WTC11 (cell line): ENCODE results near the gene KAZN. TPM values are rescaled to one million over a fixed set of nuclear protein-coding genes. Genes with fewer than 3 reads are reported as not detected.

Experiments used
- ATAC-seq: fragments of 200-7000 bp; cut with Tn5 transposase; 2 replicates; pipeline ENCODE4 v1.10.0; 2021; ENCODE audit warnings: mild to moderate bottlenecking, moderate library complexity
- CTCF ChIA-PET: fragments of 300-600 bp; sonication (Branson Sonifier 250); formaldehyde crosslinking; loops from one replicate; lab custom pipeline; 2021; ENCODE audit warnings: antibody characterized with exemption; lab: Charles Lee
- POLR2A ChIA-PET: fragments of 350-600 bp; sonication (Branson Sonifier 250); formaldehyde crosslinking; loops from one replicate; lab custom pipeline; 2021; ENCODE audit warnings: antibody characterized with exemption; lab: Charles Lee
- DNase-seq: peaks from one replicate; pipeline ENCODE4 v3.0.0; 2021; ENCODE audit warnings: low spot score
- H3K27ac Mint-ChIP-seq: 2 replicates; pipeline ENCODE4 v1.8.0; 2021; ENCODE audit warnings: mixed read lengths
- H3K27me3 Mint-ChIP-seq: 2 replicates; pipeline ENCODE4 v1.8.0; 2021; ENCODE audit warnings: low read depth, mild to moderate bottlenecking, moderate library complexity, mixed read lengths
- H3K36me3 Mint-ChIP-seq: 2 replicates; pipeline ENCODE4 v1.8.0; 2021; ENCODE audit warnings: mixed read lengths
- H3K4me1 Mint-ChIP-seq: 2 replicates; pipeline ENCODE4 v1.8.0; 2022; ENCODE audit warnings: mixed read lengths
- H3K4me3 Mint-ChIP-seq: 2 replicates; pipeline ENCODE4 v1.8.0; 2021; ENCODE audit warnings: mild to moderate bottlenecking, moderate library complexity, mixed read lengths
- H3K9me3 Mint-ChIP-seq: 2 replicates; pipeline ENCODE4 v1.8.0; 2021; ENCODE audit warnings: mixed read lengths
- CREB1 ChIP-seq: sonication (generic); formaldehyde crosslinking; IDR thresholded peaks from 2 replicates; pipeline ENCODE4 v1.8.0; 2023; ENCODE audit warnings: mild to moderate bottlenecking, missing genetic modification reagents
- EMX1 ChIP-seq: fragments of 250-450 bp; sonication (Bioruptor Pico); IDR thresholded peaks from 2 replicates; pipeline ENCODE4 v1.8.0; 2021; ENCODE audit warnings: mild to moderate bottlenecking
- FOXP1 ChIP-seq: sonication (generic); formaldehyde crosslinking; IDR thresholded peaks from 2 replicates; pipeline ENCODE4 v1.8.0; 2022; ENCODE audit warnings: missing genetic modification reagents, mild to moderate bottlenecking, moderate library complexity, borderline replicate concordance
- MAX ChIP-seq: sonication (generic); formaldehyde crosslinking; IDR thresholded peaks from 2 replicates; pipeline ENCODE4 v1.8.0; 2022; ENCODE audit warnings: mild to moderate bottlenecking, missing genetic modification reagents
- MXD4 ChIP-seq: fragments of 250-450 bp; sonication (Bioruptor Pico); IDR thresholded peaks from 2 replicates; pipeline ENCODE4 v1.8.0; 2021; ENCODE audit warnings: mild to moderate bottlenecking, moderate library complexity, borderline replicate concordance
- ZNF232 ChIP-seq: sonication (generic); formaldehyde crosslinking; IDR thresholded peaks from 2 replicates; pipeline ENCODE4 v1.8.0; 2022; ENCODE audit warnings: mild to moderate bottlenecking, missing genetic modification reagents
- ZNF263 ChIP-seq: sonication (generic); formaldehyde crosslinking; IDR thresholded peaks from 2 replicates; pipeline ENCODE4 v1.8.1; 2022; ENCODE audit warnings: low read depth, mild to moderate bottlenecking, moderate library complexity, missing genetic modification reagents
- ZNF281 ChIP-seq: sonication (generic); formaldehyde crosslinking; IDR thresholded peaks from 2 replicates; pipeline ENCODE4 v1.8.0; 2023; ENCODE audit warnings: mild to moderate bottlenecking, missing genetic modification reagents
- ZNF317 ChIP-seq: sonication (generic); formaldehyde crosslinking; IDR thresholded peaks from 2 replicates; pipeline ENCODE4 v1.8.1; 2023; ENCODE audit warnings: low read depth, mild to moderate bottlenecking, moderate library complexity, missing genetic modification reagents, borderline replicate concordance
- ZNF396 ChIP-seq: fragments of 250-450 bp; sonication (Bioruptor Pico); IDR thresholded peaks from 2 replicates; pipeline ENCODE4 v1.8.0; 2021; ENCODE audit warnings: mild to moderate bottlenecking, moderate library complexity, borderline replicate concordance
- ZNF423 ChIP-seq: fragments of 250-450 bp; sonication (Bioruptor Pico); IDR thresholded peaks from 2 replicates; pipeline ENCODE4 v2.1.2; 2022; ENCODE audit warnings: mild to moderate bottlenecking, moderate library complexity
- total RNA-seq: library from RNA; stranded (reverse); gene quantifications from 3 replicates; pipeline ENCODE4 v1.2.3, GENCODE V29; 2021
- TF ChIP-seq, protein P1 (sequence below): sonication (generic); formaldehyde crosslinking; IDR thresholded peaks from 2 replicates; pipeline ENCODE4 v1.8.0; 2023; ENCODE audit warnings: missing genetic modification reagents
- TF ChIP-seq, protein P2 (sequence below): fragments of 250-450 bp; sonication (Bioruptor Pico); IDR thresholded peaks from 2 replicates; pipeline ENCODE4 v1.9.0; 2021; ENCODE audit warnings: mild to moderate bottlenecking
- TF ChIP-seq, protein P3 (sequence below): fragments of 250-450 bp; sonication (Bioruptor Pico); IDR thresholded peaks from 2 replicates; pipeline ENCODE4 v1.9.0; 2021; ENCODE audit warnings: mild to moderate bottlenecking
- TF ChIP-seq, protein P4 (sequence below): fragments of 250-450 bp; sonication (Bioruptor Pico); IDR thresholded peaks from 2 replicates; pipeline ENCODE4 v1.9.0; 2021; ENCODE audit warnings: mild to moderate bottlenecking, borderline replicate concordance
- TF ChIP-seq, protein P5 (sequence below): sonication (generic); formaldehyde crosslinking; IDR thresholded peaks from 2 replicates; pipeline ENCODE4 v1.8.1; 2023; ENCODE audit warnings: mild to moderate bottlenecking, missing genetic modification reagents, moderate library complexity

The KAZN gene
- total RNA-seq, 1 experiment from 2014 or later: 19.9 TPM

GRCh38 chr1:14947421-14947820, 348.9 kb downstream of the KAZN start:
- H3K27me3 Mint-ChIP-seq: no peaks in the 10 kb centered on the region
- 0 out of 2 replicates have a peak, but pooled peaks cover 5% of the 10 kb centered on the region for H3K9me3 Mint-ChIP-seq
- H3K36me3 Mint-ChIP-seq: no peaks in the 10 kb centered on the region
- H3K4me1 Mint-ChIP-seq: peaks cover 60% of the 10 kb centered on the region
- CTCF ChIA-PET: interaction anchor here (1.0 to 1.3 kb wide), 3 partner anchors 36 to 168 kb away, joined by 3 read pairs; no protein-coding TSS in a partner anchor
- H3K4me3 Mint-ChIP-seq: no peak overlapping the region
- ATAC-seq (no peak), DNase-seq (no peak)
- TF ChIP-seq MAX (no peak), EMX1 (CRISPR knock-in tag) (no peak), ZNF232 (no peak), ZNF281 (CRISPR knock-in tag) (no peak)
- TF ChIP-seq, protein P1, sequence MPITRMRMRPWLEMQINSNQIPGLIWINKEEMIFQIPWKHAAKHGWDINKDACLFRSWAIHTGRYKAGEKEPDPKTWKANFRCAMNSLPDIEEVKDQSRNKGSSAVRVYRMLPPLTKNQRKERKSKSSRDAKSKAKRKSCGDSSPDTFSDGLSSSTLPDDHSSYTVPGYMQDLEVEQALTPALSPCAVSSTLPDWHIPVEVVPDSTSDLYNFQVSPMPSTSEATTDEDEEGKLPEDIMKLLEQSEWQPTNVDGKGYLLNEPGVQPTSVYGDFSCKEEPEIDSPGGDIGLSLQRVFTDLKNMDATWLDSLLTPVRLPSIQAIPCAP (CRISPR knock-in tag): no peak
- TF ChIP-seq, protein P2, sequence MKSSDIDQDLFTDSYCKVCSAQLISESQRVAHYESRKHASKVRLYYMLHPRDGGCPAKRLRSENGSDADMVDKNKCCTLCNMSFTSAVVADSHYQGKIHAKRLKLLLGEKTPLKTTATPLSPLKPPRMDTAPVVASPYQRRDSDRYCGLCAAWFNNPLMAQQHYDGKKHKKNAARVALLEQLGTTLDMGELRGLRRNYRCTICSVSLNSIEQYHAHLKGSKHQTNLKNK (CRISPR knock-in tag): no peak
- POLR2A ChIA-PET: no interaction called here
- no peak overlapping the region for H3K27ac Mint-ChIP-seq

DNA sequence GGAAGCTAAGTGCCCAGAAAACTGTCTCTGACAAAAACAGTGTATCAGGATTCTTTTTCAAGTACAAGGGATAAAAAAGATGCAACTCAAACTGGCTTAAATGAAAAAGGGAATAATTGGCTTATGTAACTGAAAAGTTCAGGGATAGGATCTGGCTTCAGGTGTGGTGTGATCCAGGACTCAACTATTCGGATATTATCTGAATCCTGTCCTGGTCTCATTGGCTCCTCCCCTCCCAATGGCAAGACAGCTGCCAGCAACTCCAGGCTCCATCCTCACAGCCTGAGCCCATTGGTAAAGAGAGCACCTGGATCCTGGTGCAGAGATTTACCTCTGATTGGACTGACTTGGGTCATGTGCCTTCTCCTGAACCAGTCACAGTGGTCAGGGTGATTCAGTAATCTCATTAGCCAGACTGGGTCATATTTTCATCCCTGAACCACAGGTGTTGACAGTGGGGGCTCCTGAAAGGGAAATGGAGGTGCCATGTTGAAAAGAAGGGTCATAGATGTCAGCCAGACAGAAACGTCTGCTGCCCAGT, 349.7 kb downstream of the KAZN start:
- Mint-ChIP-seq H3K36me3 (0 out of 2 replicates have a peak, but pooled peaks cover 4% of the 10 kb centered on the region), H3K4me1 (peaks cover 53% of the 10 kb centered on the region), H3K27me3 (no peaks in the 10 kb centered on the region), H3K27ac (no peak overlapping the region), H3K9me3 (0 out of 2 replicates have a peak, but pooled peaks cover 5% of the 10 kb centered on the region), H3K4me3 (no peak overlapping the region)
- POLR2A ChIA-PET: no interaction called here
- no peak for DNase-seq
- CTCF ChIA-PET: no interaction called here
- TF ChIP-seq ZNF423 (CRISPR knock-in tag): no peak
- TF ChIP-seq, protein P3, sequence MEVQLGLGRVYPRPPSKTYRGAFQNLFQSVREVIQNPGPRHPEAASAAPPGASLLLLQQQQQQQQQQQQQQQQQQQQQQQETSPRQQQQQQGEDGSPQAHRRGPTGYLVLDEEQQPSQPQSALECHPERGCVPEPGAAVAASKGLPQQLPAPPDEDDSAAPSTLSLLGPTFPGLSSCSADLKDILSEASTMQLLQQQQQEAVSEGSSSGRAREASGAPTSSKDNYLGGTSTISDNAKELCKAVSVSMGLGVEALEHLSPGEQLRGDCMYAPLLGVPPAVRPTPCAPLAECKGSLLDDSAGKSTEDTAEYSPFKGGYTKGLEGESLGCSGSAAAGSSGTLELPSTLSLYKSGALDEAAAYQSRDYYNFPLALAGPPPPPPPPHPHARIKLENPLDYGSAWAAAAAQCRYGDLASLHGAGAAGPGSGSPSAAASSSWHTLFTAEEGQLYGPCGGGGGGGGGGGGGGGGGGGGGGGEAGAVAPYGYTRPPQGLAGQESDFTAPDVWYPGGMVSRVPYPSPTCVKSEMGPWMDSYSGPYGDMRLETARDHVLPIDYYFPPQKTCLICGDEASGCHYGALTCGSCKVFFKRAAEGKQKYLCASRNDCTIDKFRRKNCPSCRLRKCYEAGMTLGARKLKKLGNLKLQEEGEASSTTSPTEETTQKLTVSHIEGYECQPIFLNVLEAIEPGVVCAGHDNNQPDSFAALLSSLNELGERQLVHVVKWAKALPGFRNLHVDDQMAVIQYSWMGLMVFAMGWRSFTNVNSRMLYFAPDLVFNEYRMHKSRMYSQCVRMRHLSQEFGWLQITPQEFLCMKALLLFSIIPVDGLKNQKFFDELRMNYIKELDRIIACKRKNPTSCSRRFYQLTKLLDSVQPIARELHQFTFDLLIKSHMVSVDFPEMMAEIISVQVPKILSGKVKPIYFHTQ (CRISPR knock-in tag): no peak
- TF ChIP-seq FOXP1: no peak
- TF ChIP-seq ZNF263 (CRISPR knock-in tag): no peak
- no peak for TF ChIP-seq ZNF232
- no peak for TF ChIP-seq MXD4 (CRISPR knock-in tag)
- TF ChIP-seq, protein P4, sequence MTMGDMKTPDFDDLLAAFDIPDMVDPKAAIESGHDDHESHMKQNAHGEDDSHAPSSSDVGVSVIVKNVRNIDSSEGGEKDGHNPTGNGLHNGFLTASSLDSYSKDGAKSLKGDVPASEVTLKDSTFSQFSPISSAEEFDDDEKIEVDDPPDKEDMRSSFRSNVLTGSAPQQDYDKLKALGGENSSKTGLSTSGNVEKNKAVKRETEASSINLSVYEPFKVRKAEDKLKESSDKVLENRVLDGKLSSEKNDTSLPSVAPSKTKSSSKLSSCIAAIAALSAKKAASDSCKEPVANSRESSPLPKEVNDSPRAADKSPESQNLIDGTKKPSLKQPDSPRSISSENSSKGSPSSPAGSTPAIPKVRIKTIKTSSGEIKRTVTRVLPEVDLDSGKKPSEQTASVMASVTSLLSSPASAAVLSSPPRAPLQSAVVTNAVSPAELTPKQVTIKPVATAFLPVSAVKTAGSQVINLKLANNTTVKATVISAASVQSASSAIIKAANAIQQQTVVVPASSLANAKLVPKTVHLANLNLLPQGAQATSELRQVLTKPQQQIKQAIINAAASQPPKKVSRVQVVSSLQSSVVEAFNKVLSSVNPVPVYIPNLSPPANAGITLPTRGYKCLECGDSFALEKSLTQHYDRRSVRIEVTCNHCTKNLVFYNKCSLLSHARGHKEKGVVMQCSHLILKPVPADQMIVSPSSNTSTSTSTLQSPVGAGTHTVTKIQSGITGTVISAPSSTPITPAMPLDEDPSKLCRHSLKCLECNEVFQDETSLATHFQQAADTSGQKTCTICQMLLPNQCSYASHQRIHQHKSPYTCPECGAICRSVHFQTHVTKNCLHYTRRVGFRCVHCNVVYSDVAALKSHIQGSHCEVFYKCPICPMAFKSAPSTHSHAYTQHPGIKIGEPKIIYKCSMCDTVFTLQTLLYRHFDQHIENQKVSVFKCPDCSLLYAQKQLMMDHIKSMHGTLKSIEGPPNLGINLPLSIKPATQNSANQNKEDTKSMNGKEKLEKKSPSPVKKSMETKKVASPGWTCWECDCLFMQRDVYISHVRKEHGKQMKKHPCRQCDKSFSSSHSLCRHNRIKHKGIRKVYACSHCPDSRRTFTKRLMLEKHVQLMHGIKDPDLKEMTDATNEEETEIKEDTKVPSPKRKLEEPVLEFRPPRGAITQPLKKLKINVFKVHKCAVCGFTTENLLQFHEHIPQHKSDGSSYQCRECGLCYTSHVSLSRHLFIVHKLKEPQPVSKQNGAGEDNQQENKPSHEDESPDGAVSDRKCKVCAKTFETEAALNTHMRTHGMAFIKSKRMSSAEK (CRISPR knock-in tag): no peak
- TF ChIP-seq ZNF396 (CRISPR knock-in tag): no peak
- TF ChIP-seq ZNF317 (CRISPR knock-in tag): no peak
- TF ChIP-seq, protein P5, sequence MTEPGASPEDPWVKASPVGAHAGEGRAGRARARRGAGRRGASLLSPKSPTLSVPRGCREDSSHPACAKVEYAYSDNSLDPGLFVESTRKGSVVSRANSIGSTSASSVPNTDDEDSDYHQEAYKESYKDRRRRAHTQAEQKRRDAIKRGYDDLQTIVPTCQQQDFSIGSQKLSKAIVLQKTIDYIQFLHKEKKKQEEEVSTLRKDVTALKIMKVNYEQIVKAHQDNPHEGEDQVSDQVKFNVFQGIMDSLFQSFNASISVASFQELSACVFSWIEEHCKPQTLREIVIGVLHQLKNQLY (CRISPR knock-in tag): no peak
- no peak for TF ChIP-seq CREB1 (CRISPR knock-in tag)
- no peak for ATAC-seq
